A549 treated with RU486 at 1 μM for 4 hours (cell line): Measurements from ENCODE around the gene FADD. TPM values are rescaled to one million over a fixed set of nuclear protein-coding genes. Genes with fewer than 3 reads are reported as not detected.

Experiments
- total RNA-seq: library from RNA; stranded (reverse); fragments of 200-300 nt; extraction: Qiagen RNA extraction; gene quantifications from 5 replicates; pipeline ENCODE4 v1.2.3, GENCODE V29; 2022; ENCODE audit warnings: low read depth

The FADD gene, protein sequence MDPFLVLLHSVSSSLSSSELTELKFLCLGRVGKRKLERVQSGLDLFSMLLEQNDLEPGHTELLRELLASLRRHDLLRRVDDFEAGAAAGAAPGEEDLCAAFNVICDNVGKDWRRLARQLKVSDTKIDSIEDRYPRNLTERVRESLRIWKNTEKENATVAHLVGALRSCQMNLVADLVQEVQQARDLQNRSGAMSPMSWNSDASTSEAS
- 57.1 to 77.2 TPM (median 71.5 TPM) in 5 replicates for total RNA-seq

DNA sequence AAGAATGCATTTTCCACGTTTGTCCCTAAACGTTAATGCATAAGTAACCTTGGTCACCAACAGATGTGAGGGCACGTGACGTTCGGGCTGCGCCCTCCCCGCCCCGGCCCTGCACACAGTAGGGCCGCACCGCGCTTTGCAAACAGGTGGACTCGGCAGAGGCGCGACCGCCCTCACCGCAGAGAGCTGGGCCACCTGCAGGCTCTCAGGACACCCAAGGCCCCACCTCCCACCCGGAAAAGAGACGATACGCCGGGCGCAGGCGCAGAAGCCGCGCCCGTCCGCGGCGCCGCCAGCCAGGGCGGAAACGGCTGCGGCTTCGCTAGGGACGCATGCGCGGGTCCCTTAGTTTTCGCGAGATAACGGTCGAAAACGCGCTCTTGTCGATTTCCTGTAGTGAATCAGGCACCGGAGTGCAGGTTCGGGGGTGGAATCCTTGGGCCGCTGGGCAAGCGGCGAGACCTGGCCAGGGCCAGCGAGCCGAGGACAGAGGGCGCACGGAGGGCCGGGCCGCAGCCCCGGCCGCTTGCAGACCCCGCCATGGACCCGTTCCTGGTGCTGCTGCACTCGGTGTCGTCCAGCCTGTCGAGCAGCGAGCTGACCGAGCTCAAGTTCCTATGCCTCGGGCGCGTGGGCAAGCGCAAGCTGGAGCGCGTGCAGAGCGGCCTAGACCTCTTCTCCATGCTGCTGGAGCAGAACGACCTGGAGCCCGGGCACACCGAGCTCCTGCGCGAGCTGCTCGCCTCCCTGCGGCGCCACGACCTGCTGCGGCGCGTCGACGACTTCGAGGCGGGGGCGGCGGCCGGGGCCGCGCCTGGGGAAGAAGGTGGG lies at the start of gene FADD:
FADD (plus strand) TSS at position 377 of the 831 bp plus-strand sequence; CDS start at position 541, 164 bp downstream.

Other genes with a start within 250 kb of the FADD start
- 0.77 to 1.8 TPM (median 1.3 TPM) in 5 replicates for gene ANO1, start 125.0 kb upstream of the FADD start, total RNA-seq
- gene PPFIA1, start 67.4 kb downstream of the FADD start, total RNA-seq = 24.9 to 31.9 TPM (median 28.7 TPM) in 5 replicates
- 211 to 221 TPM (median 215 TPM) in 5 replicates for gene CTTN, start 195.2 kb downstream of the FADD start, total RNA-seq